K562 (cell line): ENCODE results near the gene ZNF740. TPM values are rescaled to one million over a fixed set of nuclear protein-coding genes. Genes with fewer than 3 reads are reported as not detected.

ENCODE experiments used
- C11orf30 ChIP-seq: fragments of 450-650 bp; IDR thresholded peaks from 2 replicates; pipeline ENCODE4 v1.6.1; 2016; ENCODE audit warnings: low read depth, mild to moderate bottlenecking
- CBX8 ChIP-seq: fragments of 200-600 bp; sonication (generic); IDR thresholded peaks from 2 replicates; pipeline ENCODE4 v1.6.1; 2012; ENCODE audit warnings: borderline replicate concordance, mixed run types, low read depth, mild to moderate bottlenecking, moderate library complexity, mixed read lengths, low read length, control low read depth, inconsistent platforms; ENCODE audit not compliant: poor library complexity, severe bottlenecking; ENCODE audit errors: extremely low read depth
- CEBPG ChIP-seq, 3 experiments: fragments of 200-800 bp in 1 of 3; sonication (Bioruptor generic) in 1 of 3; sonication (generic) in 1 of 3; formaldehyde crosslinking in 1 of 3; IDR thresholded peaks in 2 of 3; conservative IDR thresholded peaks in 1 of 3; 2 replicates each; pipeline versions ENCODE4 v1.6.1 to v1.8.0; 2016 to 2022; ENCODE audit warnings: missing compliant biosample characterization in 2 of 3, missing genetic modification characterization in 2 of 3, mild to moderate bottlenecking in 1 of 3, missing genetic modification reagents in 1 of 3
- CREBBP ChIP-seq: IDR thresholded peaks from one replicate; pipeline ENCODE4 v1.6.1; 2012; ENCODE audit warnings: low read depth, mild to moderate bottlenecking, control low read depth, inconsistent platforms, low read length
- DMBX1 ChIP-seq: fragments of 250-450 bp; sonication (Bioruptor Pico); IDR thresholded peaks from 2 replicates; pipeline ENCODE4 v1.8.0; 2022; ENCODE audit warnings: inconsistent platforms, mild to moderate bottlenecking, moderate library complexity, borderline replicate concordance
- HNRNPUL1 ChIP-seq: fragments of 200-400 bp; formaldehyde crosslinking; IDR thresholded peaks from 2 replicates; pipeline ENCODE4 v1.6.1; 2017; ENCODE audit warnings: low read length
- KAT7 ChIP-seq: sonication (generic); formaldehyde crosslinking; IDR thresholded peaks from 2 replicates; pipeline ENCODE4 v1.8.0; 2022; ENCODE audit warnings: missing genetic modification reagents, mild to moderate bottlenecking, borderline replicate concordance
- MAFG ChIP-seq: fragments of 450-650 bp; conservative IDR thresholded peaks from 2 replicates; pipeline ENCODE4 v1.6.1; 2016; ENCODE audit warnings: missing genetic modification characterization, missing compliant biosample characterization
- MBD2 ChIP-seq: sonication (generic); IDR thresholded peaks from 2 replicates; pipeline ENCODE4 v1.6.1; 2016; ENCODE audit warnings: low read depth, borderline replicate concordance
- NCOA1 ChIP-seq: fragments of 450-650 bp; IDR thresholded peaks from 2 replicates; pipeline ENCODE4 v1.6.1; 2016; ENCODE audit warnings: low read depth
- PTBP1 ChIP-seq: fragments of 200-400 bp; formaldehyde crosslinking; IDR thresholded peaks from 2 replicates; pipeline ENCODE4 v1.6.1; 2017; ENCODE audit warnings: low read depth, low read length
- RAD51 ChIP-seq: fragments of 450-650 bp; IDR thresholded peaks from 2 replicates; pipeline ENCODE4 v1.7.1; 2016; ENCODE audit warnings: low read depth, mild to moderate bottlenecking, borderline replicate concordance
- RFX5 ChIP-seq: IDR thresholded peaks from 2 replicates; pipeline ENCODE4 v1.6.1; 2011; ENCODE audit warnings: low read depth, mild to moderate bottlenecking, improper control_type of control experiment, low read length
- TAL1 ChIP-seq: fragments of 450-650 bp; IDR thresholded peaks from 2 replicates; pipeline ENCODE4 v1.6.1; 2016; ENCODE audit warnings: mild to moderate bottlenecking
- TCF3 ChIP-seq: sonication (generic); formaldehyde crosslinking; IDR thresholded peaks from 2 replicates; pipeline ENCODE4 v1.4.0; 2020; ENCODE audit warnings: mild to moderate bottlenecking, missing genetic modification reagents
- TCF7 ChIP-seq: sonication (generic); IDR thresholded peaks from 2 replicates; pipeline ENCODE4 v1.6.1; 2016; ENCODE audit warnings: antibody characterized with exemption, borderline replicate concordance
- XRCC3 ChIP-seq: fragments of 450-650 bp; IDR thresholded peaks from 2 replicates; pipeline ENCODE4 v1.6.1; 2017; ENCODE audit warnings: mild to moderate bottlenecking, moderate library complexity
- ZNF274 ChIP-seq: IDR thresholded peaks from 2 replicates; pipeline ENCODE4 v1.6.1; 2011; ENCODE audit warnings: low read depth, mild to moderate bottlenecking, low read length, moderate library complexity, borderline replicate concordance
- ZSCAN32 ChIP-seq: fragments of 450-650 bp; formaldehyde crosslinking; IDR thresholded peaks from 2 replicates; pipeline ENCODE4 v1.4.0; 2020; ENCODE audit warnings: mild to moderate bottlenecking, moderate library complexity
- polyA plus RNA-seq, 8 experiments: library from polyadenylated mRNA; depleted of rRNA in 4 of 8; stranded (reverse) in 5 of 8; unstranded in 3 of 8; fragments of >200 nt; fragmentation: Nextera tagmentation in 2 of 8; fragmentation: Illumina TruSeq in 1 of 8; extraction: Ambion mirVana in 2 of 8; extraction: Trizol in 1 of 8; gene quantifications; 2 replicates each; pipeline versions ENCODE4 v1.2.1 to v1.2.3, GENCODE V29; 2011 to 2014; ENCODE audit warnings: inconsistent platforms in 1 of 8, missing spikeins in 1 of 8
- total RNA-seq, 7 experiments: library from RNA; depleted of rRNA in 6 of 7; stranded (reverse); fragments of >200 nt in 6 of 7; fragmentation: Illumina TruSeq in 2 of 7; extraction: Trizol in 2 of 7; gene quantifications; 2 replicates each; pipeline versions ENCODE4 v1.2.1 to v1.2.3, GENCODE V29; 2011 to 2021; ENCODE audit warnings: low replicate concordance in 1 of 7
- TF ChIP-seq, protein P1 (sequence below): sonication (generic); formaldehyde crosslinking; IDR thresholded peaks from 2 replicates; pipeline ENCODE4 v1.8.0; 2023; ENCODE audit warnings: missing genetic modification reagents, mild to moderate bottlenecking, borderline replicate concordance
- TF ChIP-seq, protein P2 (sequence below): sonication (generic); formaldehyde crosslinking; IDR thresholded peaks from 2 replicates; pipeline ENCODE4 v1.4.0; 2020; ENCODE audit warnings: mild to moderate bottlenecking, missing genetic modification reagents

The ZNF740 gene
- total and polyA plus RNA-seq, 9 of the 15 experiments (the other 6 are each of a cell fraction or from before 2014, with no cell fraction given), result 0.57 to 46.4 (median 18.6) TPM

DNA sequence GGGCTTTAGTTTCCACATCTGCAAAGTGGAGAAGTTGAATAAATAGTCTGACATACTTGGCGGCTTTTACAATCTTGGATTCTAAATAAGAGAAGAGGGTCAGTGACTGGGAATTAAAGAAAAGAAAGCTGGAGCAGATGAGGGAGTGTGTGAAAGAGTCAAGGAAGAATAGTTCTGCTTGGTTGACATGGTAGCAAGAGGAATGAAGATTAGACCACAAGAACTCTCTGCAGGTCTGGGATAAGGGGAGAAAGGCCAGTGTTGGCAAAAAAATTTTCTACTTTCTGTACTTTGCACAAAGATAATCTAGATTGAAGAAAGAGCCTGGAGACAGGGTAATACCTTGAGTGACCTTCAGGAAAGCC, 20.6 kb downstream of the ZNF740 start (continued):
- TF ChIP-seq, protein P1, sequence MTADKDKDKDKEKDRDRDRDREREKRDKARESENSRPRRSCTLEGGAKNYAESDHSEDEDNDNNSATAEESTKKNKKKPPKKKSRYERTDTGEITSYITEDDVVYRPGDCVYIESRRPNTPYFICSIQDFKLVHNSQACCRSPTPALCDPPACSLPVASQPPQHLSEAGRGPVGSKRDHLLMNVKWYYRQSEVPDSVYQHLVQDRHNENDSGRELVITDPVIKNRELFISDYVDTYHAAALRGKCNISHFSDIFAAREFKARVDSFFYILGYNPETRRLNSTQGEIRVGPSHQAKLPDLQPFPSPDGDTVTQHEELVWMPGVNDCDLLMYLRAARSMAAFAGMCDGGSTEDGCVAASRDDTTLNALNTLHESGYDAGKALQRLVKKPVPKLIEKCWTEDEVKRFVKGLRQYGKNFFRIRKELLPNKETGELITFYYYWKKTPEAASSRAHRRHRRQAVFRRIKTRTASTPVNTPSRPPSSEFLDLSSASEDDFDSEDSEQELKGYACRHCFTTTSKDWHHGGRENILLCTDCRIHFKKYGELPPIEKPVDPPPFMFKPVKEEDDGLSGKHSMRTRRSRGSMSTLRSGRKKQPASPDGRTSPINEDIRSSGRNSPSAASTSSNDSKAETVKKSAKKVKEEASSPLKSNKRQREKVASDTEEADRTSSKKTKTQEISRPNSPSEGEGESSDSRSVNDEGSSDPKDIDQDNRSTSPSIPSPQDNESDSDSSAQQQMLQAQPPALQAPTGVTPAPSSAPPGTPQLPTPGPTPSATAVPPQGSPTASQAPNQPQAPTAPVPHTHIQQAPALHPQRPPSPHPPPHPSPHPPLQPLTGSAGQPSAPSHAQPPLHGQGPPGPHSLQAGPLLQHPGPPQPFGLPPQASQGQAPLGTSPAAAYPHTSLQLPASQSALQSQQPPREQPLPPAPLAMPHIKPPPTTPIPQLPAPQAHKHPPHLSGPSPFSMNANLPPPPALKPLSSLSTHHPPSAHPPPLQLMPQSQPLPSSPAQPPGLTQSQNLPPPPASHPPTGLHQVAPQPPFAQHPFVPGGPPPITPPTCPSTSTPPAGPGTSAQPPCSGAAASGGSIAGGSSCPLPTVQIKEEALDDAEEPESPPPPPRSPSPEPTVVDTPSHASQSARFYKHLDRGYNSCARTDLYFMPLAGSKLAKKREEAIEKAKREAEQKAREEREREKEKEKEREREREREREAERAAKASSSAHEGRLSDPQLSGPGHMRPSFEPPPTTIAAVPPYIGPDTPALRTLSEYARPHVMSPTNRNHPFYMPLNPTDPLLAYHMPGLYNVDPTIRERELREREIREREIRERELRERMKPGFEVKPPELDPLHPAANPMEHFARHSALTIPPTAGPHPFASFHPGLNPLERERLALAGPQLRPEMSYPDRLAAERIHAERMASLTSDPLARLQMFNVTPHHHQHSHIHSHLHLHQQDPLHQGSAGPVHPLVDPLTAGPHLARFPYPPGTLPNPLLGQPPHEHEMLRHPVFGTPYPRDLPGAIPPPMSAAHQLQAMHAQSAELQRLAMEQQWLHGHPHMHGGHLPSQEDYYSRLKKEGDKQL, result no peak
- TF ChIP-seq C11orf30 (no peak), MBD2 (no peak), TAL1 (peak; percentile 79), PTBP1 (no peak), TCF3 (CRISPR knock-in tag) (peak; percentile 80), DMBX1 (CRISPR knock-in tag) (no peak), XRCC3 (no peak), CREBBP (no peak), ZNF274 (no peak), NCOA1 (0 out of 2 replicates have a peak, but pooled peaks have one; percentile 9), RAD51 (0 out of 2 replicates have a peak, but pooled peaks have one; percentile 4), CBX8 (no peak), CEBPG (CRISPR knock-in tag; IDR thresholded peaks at IDR 0.05) (no peak), CEBPG (tag; conservative IDR thresholded peaks at IDR 0.05 in 1 of 2, IDR thresholded peaks at IDR 0.05 in 1 of 2) (no peak), RFX5 (no peak), ZSCAN32 (no peak), KAT7 (CRISPR knock-in tag) (no peak), HNRNPUL1 (no peak), TCF7 (no peak), MAFG (tag) (no peak)
- TF ChIP-seq, protein P2, sequence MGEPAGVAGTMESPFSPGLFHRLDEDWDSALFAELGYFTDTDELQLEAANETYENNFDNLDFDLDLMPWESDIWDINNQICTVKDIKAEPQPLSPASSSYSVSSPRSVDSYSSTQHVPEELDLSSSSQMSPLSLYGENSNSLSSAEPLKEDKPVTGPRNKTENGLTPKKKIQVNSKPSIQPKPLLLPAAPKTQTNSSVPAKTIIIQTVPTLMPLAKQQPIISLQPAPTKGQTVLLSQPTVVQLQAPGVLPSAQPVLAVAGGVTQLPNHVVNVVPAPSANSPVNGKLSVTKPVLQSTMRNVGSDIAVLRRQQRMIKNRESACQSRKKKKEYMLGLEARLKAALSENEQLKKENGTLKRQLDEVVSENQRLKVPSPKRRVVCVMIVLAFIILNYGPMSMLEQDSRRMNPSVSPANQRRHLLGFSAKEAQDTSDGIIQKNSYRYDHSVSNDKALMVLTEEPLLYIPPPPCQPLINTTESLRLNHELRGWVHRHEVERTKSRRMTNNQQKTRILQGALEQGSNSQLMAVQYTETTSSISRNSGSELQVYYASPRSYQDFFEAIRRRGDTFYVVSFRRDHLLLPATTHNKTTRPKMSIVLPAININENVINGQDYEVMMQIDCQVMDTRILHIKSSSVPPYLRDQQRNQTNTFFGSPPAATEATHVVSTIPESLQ (CRISPR knock-in tag), result no peak
